Measurements from ENCODE around the gene CUEDC1. TPM values are rescaled to one million over a fixed set of nuclear protein-coding genes. Genes with fewer than 3 reads are reported as not detected.

The CUEDC1 gene
- total and polyA plus RNA-seq, 2 of the 13 experiments (the other 11 are each of a cell fraction or from before 2014, with no cell fraction given), result 7.4 to 12.9 TPM

- no peak for TF ChIP-seq HNRNPH1 (optimal IDR thresholded peaks at IDR 0.05; ENCODE audit: low read depth, low read length)
- TF ChIP-seq ZNF121 (CRISPR knock-in tag; IDR thresholded peaks at IDR 0.05), result peak; percentile 52; the same call in 1 of the 2 replicates
- TF ChIP-seq ZNF44 (CRISPR knock-in tag; IDR thresholded peaks at IDR 0.05), result no peak
- TF ChIP-seq STAT6 (CRISPR knock-in tag; IDR thresholded peaks at IDR 0.05; ENCODE audit: borderline replicate concordance), result peak; percentile 85; the same call in 1 of the 2 replicates
- TF ChIP-seq RFXAP (CRISPR knock-in tag; IDR thresholded peaks at IDR 0.05; ENCODE audit: borderline replicate concordance), result no peak; the same call in 1 of the 2 replicates
- peak; percentile 77 for TF ChIP-seq ZMYM4 (CRISPR knock-in tag; IDR thresholded peaks at IDR 0.05)
- peak; percentile 31; the same call in 1 of the 2 replicates for TF ChIP-seq ZBTB34 (CRISPR knock-in tag; IDR thresholded peaks at IDR 0.05)
- TF ChIP-seq PRDM10 (CRISPR knock-in tag; IDR thresholded peaks at IDR 0.05; ENCODE audit: low read depth), result peak; percentile 60; the same call in 1 of the 2 replicates
- TF ChIP-seq ARID5B (CRISPR knock-in tag; IDR thresholded peaks at IDR 0.05), result peak; percentile 98
- TF ChIP-seq ZNF772 (CRISPR knock-in tag; IDR thresholded peaks at IDR 0.05), result peak; percentile 82
- TF ChIP-seq PPARG (CRISPR knock-in tag; conservative IDR thresholded peaks at IDR 0.05), result peak; percentile 100
- TF ChIP-seq ATF7 (IDR thresholded peaks at IDR 0.05), result no peak
- TF ChIP-seq ATF7 (CRISPR knock-in tag; IDR thresholded peaks at IDR 0.05), result no peak; the same call in 1 of the 2 replicates
- TF ChIP-seq MLX (CRISPR knock-in tag; IDR thresholded peaks at IDR 0.05), result peak; percentile 85
- no peak for TF ChIP-seq TEAD2 (CRISPR knock-in tag; IDR thresholded peaks at IDR 0.05)
- no peak for TF ChIP-seq NR3C1 (CRISPR knock-in tag; IDR thresholded peaks at IDR 0.05)
- TF ChIP-seq ZKSCAN8 (CRISPR knock-in tag; IDR thresholded peaks at IDR 0.05; ENCODE audit: borderline replicate concordance), result peak; percentile 83; the same call in 1 of the 2 replicates
- no peak for TF ChIP-seq ZNF598 (CRISPR knock-in tag; IDR thresholded peaks at IDR 0.05; ENCODE audit: borderline replicate concordance)
- TF ChIP-seq ZMAT3 (CRISPR knock-in tag; conservative IDR thresholded peaks at IDR 0.05), result peak; percentile 61; the same call in 1 of the 2 replicates
These were observed 116.8 kb downstream of the CUEDC1 start (continued) for GRCh38 chr17:57838453-57838852.

Data from HepG2 (cell line).